Activated gamma-delta T cell treated with Interleukin-2 at 50 U/mL for 16 hours (primary cell): ENCODE measurements around the gene CTRB1.

Experiments used
- DNase-seq: peaks from one replicate; pipeline ENCODE4 v3.0.0-alpha.2; 2020

The CTRB1 gene

DNA sequence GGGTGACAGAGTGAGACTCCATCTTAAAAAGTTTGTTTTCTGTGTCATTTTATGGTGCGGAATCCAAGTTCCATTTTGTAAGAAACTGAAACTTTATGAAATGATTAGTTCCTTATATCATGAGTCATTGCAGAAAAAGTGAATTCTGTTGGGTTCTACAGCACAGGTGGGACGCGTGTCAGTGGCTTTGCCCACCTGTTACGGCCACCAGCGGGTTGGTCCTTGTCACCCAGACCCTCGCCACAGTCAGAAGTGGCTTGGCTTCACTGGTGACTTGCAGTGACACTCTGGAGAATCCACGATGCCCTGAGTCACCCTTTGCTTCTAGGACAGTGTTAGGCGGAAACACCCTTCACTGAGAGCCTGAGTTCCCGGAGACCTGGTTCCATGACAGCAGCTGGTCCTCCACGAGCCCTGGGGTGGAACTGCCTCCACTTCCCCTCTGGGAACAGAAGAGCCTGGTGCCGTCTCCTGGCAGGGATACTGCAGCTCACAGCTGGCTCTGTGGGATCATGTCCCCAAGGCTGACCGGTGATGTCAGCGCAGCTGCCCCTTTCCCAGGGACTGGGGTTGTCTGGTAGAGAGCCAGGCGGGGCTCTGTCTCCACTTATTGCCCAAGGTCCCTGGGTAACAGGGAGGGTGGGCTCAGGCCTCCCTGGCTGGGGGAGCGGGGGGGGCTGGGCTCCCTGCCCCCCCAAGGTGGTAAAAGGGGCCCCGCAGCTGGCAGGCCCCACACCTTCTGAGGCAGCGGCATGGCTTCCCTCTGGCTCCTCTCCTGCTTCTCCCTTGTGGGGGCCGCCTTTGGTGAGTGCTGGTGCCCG, at the start of gene CTRB1:
TSS of gene CTRB1 (plus strand) at position 733 of the 821 bp plus-strand sequence. CDS start at position 753, 20 bp downstream.
- no peak for DNase-seq

DNA sequence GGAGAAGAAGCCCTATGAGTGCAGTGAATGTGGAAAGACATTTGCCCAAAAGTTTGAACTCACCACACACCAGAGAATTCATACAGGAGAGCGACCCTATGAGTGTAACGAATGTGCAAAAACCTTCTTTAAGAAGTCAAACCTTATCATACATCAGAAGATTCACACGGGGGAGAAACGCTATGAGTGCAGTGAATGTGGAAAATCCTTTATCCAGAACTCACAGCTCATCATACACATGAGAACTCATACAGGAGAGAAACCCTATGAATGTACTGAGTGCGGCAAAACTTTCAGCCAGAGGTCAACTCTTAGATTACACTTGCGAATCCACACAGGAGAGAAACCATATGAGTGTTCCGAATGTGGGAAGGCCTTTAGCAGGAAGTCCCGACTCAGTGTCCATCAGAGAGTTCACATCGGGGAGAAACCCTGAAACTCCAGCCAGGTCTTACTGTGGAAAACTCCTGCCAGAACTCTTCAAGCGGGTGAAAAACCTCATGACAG, 48.8 kb upstream of the CTRB1 start:
- DNase-seq = no peak

DNA sequence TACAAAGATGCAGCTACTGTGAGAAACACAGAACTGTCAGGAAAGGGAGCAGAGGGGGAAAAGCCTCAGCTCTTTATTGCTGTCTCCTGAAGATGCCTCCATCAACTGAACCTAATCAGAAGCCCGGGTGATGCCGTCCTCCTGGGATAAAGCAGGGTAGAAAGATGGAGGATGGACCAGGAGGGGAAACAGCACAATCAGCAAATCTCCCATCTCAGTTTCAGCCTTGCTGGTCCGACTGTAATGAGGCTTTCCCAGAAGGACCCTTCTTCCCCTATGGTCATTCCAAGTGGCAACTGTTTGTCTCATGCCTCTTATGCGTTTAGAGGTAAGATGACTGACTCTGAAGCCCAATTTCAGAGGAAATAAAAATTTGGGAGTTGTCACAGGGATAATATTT, 46.2 kb upstream of the CTRB1 start:
- DNase-seq = no peak

DNA sequence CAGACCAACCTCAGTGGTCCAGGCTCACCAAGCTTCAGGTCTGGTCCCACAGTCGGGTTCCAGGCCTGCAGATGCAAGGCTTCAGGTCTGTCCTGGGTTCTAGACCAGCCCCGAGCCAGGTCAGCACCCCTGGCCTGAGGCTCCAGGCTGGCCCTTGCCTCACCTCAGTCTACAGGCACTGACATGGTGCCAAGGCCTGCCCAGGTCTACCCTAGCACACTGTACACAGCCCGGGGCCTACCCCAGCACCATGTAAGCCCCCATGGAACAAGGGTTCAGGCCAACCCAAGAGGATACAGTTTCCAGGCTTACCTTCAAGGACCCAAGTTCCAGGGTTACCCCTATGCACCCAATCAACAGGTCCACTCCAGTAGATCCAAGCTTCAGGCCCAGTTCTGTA, 43.7 kb upstream of the CTRB1 start:
- DNase-seq = no peak

DNA sequence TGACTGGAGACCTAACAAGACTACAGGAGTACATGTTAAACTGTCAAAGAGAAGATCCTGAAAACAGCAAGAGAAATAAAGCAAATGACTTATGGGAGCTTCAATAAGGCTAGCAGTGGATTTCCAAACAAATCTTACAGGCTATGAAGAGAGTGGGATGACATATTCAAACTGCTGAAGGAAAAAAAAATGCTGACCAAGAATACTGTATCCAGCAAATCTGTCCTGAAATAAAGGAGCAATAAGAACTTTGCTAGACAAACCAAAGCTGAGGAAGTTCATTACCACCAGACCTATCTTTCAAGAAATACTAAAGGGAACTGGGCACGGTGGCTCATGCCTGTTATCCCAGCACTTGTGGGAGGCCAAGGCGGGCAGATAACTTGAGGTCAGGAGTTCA, 41.9 kb upstream of the CTRB1 start:
- no peak for DNase-seq

DNA sequence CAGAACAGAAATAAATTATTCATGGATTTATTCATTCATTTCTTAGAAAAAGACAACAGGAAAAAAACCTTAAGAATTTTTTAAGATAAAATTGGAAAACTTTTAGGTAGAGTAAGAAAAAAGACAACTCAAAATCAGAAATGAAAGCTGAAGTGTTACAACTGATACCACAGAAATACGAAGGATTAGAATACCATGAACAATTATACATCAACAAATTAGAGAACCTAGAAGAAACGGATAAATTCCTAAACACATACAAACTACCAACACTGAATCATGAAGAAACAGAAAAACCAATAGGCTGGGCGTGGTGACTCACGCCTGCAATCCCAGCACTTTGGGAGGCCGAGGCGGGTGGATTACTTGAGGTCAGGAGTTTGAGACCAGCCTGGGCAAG, 39.6 kb upstream of the CTRB1 start:
- no peak for DNase-seq

DNA sequence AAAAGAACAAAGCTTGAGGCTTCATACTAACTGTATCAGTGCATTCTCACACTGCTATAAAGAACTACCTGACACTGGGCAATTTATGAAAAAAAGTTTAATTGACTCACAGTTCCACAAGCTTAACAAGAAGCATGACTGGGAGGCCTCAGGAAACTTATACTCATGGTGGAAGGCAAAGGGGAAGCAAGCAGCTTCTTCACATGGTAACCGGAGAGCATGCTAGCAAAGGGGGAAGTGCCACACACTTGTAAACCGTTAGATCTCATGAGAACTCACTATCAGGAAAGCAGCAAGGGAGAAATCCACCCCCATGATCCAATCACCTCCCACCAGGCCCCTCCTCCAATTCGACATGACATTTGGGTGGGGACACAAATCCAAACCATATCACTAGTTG, 37.2 kb upstream of the CTRB1 start:
- DNase-seq = no peak

DNA sequence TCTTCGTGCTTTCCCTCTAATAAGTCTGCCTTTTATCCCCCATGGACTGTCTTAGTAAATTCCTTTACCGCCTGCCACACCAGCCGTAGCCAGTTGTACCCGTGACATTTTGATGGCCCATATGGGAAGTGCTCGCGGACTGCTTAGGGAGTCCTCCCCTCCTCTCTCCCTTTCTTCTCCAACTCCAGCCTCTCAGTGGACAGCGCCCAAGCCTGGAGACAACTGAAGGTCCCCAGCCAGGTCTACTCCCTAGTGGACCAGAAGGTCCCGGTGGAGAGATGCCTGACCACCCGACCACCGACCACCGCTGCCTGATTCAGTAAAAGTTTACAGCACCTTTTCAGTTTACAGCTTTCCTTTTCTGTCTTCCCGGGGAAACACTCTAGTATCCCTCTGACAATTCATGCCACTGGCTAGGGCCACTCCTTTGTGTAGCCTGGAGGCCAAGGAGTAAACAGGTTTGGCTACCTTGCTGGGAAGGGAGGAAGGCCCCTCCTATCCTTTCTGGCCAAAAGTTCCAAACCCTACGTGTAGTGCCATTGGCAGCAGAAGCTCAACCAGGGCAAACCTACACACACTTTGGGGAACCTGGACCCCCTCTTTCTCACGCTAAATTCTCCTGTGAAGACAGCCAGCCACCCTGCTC, 29.8 kb upstream of the CTRB1 start:
- no peak for DNase-seq

DNA sequence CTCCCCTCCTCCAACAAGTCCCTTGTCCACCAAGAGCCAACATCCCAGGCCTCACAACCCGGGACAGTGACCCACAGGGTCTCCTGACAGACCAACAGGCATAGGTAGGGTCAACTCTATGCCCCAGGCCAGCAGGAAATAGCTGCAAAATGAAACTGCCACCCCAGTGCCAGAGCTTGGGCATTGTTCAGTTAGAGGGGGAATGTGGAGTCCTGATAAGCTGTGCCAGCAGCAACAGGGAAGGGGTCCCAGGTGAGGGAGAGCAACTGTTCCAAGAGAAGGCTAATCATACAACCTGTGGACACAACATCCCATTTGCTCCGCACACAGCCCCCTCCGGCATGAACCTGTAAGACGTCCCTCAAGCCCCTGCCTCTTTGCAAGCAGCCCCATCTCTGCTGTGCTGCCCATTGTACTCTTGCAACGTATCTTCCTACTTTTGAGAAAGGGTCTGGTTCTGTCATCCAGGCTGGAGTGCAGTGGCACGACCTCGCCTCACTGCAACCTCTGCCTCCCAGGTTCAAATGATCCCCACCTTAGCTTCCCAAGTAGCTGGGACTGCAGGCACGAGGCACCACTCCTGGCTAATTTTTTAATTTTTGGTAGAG, 29.0 kb upstream of the CTRB1 start:
- DNase-seq = no peak

DNA sequence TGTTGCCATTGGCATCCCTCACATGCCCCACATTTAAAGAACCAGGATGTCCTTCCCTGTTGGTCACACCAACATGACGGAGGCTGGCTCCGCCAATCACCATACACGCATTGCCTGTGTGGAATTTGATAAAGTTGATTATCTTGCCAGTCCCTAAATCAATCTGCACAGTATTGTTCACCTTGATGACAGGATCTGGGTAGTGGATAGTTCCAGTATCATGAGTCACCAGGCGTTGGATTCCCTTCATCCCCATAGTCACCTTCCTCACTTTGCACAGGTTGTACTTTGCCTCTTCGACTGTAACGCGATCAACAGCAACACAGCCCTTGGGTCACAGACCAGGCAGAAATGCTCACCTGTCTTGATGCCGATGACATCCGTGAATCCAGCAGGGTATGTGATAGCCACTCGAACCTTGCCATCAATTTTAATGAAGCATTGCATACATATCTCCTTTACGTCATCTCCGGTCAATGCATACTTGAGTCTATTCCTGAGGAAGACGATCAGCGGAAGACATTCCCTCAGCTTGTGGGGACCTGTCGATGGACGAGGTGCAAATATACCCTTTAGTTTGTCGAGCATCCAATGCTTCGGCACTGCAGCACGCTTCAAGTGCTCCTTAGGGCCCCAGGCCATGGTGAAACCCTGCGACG, 26.1 kb upstream of the CTRB1 start:
- no peak for DNase-seq

DNA sequence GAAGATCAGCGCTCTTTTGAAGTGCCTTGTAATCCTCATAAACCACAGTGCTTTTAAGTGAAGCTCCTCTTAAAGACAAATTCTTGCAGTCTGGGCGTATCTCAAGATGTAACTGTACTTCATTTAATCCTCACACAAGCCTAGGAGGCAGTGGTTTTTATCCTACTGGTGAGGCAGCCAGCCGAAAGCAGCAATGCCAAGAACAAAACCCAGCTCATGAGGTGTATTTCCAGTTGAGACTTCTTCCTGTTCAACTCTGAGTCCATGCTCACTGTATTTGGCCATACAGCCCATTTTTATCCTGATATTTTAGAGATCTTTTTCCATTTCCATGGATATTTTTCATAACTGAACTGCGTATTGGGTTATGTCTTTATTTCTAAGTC, 25.5 kb upstream of the CTRB1 start:
- DNase-seq = no peak

DNA sequence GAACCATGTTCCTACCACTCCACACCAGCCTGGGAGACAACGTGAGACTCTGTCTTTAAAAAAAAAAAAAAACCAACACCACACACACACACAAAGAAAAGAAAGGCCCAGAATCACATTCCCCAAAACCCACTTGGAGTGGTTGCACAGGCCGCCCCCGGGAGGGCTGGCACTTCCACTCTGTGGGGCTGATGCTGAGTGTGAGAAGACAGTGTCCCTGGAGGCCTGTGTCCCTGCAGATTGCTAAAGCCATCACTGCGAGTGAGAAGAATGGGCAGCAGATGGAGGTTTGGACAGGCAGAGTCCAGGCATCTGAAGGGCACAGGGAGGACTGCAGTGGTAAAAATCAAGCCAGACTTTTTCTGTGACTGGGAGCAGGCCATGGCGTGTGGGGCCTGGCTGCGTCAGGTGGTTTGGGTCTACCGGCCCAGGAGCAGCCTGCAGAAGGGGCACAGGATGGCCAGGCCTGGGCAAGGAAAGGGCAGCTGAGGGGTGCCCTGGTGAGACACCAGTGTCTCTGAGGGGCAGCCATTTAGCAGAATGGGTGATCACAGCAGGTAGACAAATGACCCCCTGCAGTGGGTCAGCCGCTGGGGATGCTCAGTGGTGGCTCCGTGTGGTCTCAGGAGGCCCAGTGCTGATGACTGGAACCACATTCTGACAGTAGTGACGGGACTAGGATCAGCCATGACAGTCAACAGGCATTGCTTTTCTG, 24.9 kb upstream of the CTRB1 start:
- DNase-seq = no peak

DNA sequence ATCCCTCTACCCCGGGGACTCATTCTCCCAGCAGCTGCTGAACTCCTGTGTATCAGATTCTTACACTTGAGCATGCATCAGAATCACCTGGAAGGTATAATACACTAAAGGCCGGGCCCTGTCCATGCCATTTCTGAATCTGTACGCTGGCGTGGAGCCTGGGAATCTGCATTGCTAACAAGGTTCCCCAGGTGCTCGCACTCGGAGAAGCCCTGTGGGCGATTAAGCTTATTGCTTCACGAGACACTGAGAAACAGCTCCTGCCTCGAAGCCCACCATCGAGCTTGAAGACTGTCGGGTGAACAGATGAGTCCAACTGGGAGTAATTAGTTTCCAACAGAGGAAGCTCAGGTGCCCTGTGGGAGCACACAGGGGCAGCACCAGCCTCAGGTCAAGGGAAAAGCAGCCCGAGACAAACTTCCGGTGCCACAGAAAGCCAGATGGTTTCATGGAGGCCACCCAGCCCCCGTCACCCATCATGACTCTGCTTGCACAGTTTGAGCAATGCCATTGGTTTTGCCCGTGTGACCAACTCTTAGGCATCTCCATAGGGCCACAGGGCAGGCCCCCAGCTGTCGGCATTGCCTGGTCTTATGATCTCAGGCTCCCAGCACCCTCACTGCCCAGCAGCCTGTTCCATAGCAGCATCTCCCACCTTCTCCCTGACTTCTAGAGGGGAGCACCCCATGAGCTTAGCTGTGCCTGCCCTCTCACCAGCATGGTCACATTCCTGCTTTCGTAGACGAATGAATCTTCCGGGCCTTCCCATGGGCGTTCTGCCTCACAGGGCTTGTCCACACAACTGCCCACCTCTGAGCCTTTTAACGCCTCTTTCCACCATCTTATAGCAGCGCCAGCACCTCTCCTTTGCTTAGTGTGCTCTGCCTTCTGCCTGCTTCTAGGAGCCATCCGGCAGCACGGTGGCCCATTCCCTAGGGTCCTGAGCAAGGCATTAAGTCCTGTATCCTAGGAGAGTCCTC, 22.7 kb upstream of the CTRB1 start:
- no peak for DNase-seq

DNA sequence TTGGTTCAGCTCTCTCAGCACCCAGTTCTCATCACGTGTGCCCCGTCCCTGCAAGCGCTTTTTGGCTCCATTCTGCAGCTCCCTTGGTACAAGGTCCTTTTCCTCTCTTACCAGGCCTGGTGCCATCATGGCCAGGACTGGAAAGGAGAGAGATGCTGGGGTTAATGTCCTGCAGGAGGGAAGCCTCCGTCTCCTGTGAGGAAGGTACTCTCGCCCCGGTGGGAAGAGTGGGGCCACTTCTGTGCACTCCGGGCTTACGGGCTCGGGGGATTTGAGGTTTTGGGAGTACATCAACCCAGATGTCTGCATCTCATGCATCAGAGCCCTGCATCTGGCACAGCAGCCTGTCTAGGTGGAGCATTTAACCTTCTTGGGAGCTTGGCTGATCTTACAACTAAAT, 22.0 kb upstream of the CTRB1 start:
- DNase-seq = no peak

DNA sequence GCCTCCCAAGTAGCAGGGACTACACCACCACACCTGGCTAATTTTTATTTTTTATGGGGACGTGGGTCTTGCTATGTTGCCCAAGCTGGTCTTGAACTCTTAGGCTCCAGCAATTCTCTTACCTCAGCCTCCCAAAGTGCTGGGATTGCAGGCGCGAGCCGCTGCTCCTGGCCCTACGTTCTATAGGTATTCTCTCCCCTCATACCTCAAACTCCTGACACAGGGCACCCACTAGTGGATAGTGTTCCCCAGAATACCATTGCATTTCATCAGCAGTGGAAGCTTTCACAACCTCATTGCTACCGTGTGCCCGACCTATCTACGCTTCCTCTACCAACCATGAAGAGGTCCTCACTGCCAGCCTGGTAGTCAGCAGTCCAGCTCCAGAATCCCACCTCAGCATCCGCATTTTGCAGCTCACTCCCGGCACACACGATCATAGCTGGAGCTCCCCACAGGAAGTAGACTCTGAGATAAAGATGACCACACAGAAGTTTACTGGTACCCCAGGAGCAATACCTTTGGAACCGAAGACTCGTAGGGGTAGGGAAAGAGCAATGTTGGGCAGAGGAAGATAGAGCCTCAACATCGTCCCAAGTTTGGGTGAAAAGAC, 21.2 kb upstream of the CTRB1 start:
- DNase-seq = no peak

DNA sequence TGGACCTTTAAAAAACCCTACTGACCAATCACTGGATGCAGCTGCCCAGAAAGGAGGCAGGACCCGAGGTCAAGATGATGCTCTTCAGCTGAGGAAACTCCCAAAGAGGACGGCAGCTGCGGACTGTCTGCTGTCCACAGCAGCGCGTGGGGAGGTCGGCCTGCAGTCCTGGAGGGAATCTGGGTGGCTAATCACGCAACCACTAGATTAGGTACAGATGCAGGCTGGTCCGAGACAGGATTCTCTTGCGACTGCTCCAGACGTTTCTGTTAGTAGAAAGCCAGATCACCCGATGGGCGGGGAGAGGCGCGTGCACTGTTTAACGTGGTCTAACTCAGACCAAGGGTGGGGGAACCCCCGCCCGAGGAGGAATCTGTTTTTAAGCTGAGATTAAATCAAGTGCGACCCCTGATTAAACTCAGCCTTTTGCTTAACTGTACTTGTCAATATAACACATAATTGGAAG, 20.6 kb upstream of the CTRB1 start:
- DNase-seq = no peak

DNA sequence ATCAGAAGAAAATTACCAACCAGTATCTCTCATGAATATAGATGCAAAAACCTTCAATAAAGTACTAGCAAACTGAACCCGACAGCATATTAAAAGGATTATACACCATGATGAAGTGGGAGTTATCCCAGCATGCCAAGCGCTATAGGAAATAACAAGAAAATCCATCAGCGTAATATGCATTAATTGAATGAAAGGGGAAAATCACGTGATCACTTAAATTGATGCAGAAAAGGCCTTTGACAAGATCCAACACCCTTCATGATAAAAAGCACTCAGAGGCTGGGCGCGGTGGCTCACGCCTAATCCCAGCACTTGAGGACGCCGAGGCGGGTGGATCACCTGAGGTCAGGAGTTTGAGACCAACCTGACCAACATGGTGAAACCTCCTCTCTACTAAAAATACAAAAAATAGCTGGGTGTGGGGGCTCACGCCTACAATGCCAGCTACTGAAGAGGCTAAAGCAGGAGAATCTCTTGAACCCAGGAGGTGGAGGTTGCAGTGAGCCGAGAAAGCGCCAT, 16.7 kb upstream of the CTRB1 start:
- no peak for DNase-seq

DNA sequence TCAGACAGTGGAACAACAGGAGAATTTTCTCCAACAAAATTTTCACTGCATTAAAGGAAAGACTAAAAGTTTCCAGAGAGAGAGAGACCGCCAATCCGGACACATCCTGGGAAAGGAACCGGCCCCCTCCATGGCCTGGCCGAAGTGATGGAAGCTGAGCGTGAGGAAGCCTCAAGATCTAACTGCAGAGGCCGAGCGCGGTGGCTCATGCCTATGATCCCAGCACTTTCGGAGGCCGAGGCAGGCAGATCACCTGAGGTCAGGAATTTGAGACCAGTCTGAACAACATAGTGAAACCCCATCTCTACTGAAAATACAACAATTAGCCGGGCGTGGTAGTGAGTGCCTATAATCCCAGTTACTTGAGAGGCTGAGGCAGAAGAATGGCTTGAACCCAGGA, 15.7 kb upstream of the CTRB1 start:
- DNase-seq = no peak

DNA sequence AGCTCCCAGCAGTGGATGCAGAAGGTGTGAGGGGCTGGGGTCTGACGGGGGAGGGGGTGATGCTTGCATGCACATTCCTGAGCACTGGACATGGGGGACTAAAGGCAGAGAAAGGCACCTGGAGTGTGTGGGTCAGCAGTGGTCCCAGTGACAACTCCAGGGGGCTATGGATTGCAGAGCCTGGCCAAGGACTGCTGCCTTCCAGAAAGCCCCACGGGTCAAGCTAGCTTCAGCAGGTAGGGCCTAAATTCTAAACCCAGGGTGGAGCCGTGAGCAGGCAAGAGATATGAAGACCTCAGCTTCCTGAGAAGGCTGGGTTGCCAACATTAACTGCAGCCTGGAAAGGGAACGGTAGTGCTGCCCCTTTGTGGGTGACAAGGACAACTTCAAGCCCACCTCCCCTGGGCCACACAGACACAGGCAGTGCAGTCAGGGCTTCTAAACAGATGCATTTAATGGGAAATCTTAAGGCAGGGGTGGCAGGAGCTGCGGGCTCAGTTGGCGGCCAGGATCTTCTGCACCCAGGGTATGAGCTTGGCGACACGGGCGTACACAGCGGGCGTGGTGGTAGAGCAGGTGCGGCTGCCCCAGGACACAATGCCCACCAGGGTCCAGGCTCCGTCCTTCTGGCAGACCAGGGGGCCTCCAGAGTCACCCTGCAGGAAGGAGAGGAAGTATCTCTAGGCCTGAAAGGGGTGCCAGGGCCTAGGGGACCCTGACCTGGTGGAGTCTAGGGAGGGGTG, 14.9 kb upstream of the CTRB1 start:
- no peak for DNase-seq

DNA sequence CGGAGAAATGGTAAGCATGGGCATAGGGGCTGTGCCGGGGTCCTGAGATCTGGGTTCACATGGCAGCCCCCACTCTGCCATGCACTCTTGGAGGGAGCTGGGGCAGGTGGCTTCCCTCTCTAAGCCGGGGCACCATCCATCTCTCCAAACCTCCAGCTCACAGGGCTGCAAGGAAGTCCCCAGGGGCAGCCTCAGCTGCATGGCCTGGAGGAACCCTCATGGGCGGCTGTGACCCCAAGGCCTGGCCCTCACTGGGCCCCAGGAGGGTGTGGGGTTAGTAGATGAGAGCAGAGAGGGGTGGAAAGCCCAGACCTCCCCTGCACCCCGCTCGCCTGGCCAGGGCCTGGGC, 14.4 kb upstream of the CTRB1 start:
- DNase-seq = no peak
